Endothelial cell of umbilical vein (primary cell): Measurements from ENCODE around the gene MEIS3.

ENCODE experiments used
- CTCF ChIP-seq, 2 donors: IDR thresholded peaks; 1 replicate in 1 of 2; 2 replicates in 1 of 2; pipeline ENCODE4 v1.5.1; 2011; ENCODE audit warnings: low read length in 2 of 2, mild to moderate bottlenecking in 2 of 2, moderate library complexity in 2 of 2, control low read depth in 1 of 2, inconsistent platforms in 1 of 2, low read depth in 1 of 2; ENCODE audit not compliant: insufficient read depth in 1 of 2; ENCODE audit errors: extremely low read depth in 1 of 2
- EZH2 ChIP-seq: IDR thresholded peaks from 2 replicates; pipeline ENCODE4 v1.6.1; 2012; ENCODE audit warnings: borderline replicate concordance, low read depth, mild to moderate bottlenecking, moderate library complexity, low read length, inconsistent platforms; ENCODE audit not compliant: severe bottlenecking
- FOS ChIP-seq: IDR thresholded peaks from 2 replicates; pipeline ENCODE4 v1.6.1; 2011; ENCODE audit warnings: mild to moderate bottlenecking, low read length, moderate library complexity, borderline replicate concordance; ENCODE audit not compliant: insufficient read depth
- POLR2A ChIP-seq: IDR thresholded peaks from 2 replicates; pipeline ENCODE4 v1.6.1; 2012; ENCODE audit warnings: low read depth, mild to moderate bottlenecking, control low read depth, low read length
- POLR2AphosphoS5 ChIP-seq: IDR thresholded peaks from 2 replicates; pipeline ENCODE4 v1.6.1; 2012; ENCODE audit warnings: low read depth, mild to moderate bottlenecking, control low read depth, low read length, moderate library complexity; ENCODE audit not compliant: insufficient read depth

- no peak for TF ChIP-seq EZH2
- no peak for TF ChIP-seq CTCF (IDR thresholded peaks at IDR 0.05; ENCODE audit: extremely low read depth in 1 of 2, insufficient read depth in 1 of 2, low read depth in 1 of 2, low read length in 2 of 2)
- no peak for TF ChIP-seq FOS
- no peak for TF ChIP-seq POLR2A
- TF ChIP-seq POLR2AphosphoS5: no peak
Measured at GRCh38 chr19:47353307-47353712, 66.0 kb downstream of the MEIS3 start.
